ENCODE data around the gene PDF. TPM values are rescaled to one million over a fixed set of nuclear protein-coding genes. Genes with fewer than 3 reads are reported as not detected.

PDF gene
- total RNA-seq, 1 experiment from 2014 or later: 23.1 TPM

DNA sequence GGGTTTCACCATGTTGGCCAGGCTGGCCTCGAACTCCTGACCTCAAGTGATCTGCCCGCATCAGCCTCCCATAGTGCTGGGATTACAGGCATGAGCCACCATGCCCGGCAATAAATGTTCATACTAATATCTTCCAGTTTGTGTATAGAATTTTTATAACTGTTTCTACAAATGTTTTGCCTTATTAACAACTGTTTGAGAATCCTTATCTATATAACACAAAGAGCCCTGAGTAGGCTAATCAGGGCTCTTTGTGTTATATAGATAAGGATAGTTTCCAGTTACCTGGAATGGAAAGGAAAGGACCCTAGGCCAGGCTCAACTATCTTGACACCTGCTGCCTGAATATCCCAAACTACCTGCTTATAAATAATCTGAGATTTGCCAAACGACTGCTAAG, 38.5 kb upstream of the PDF start:
- ATAC-seq (no peak), DNase-seq (ENCODE audit: low read depth, low spot score) (no peak)
- BruUV-seq (replicated peaks): no TSS peak
- no peaks in the 10 kb centered on the region for H3K4me1 ChIP-seq (ENCODE audit: control insufficient read depth, insufficient read depth, low read length)
- ChIA-PET CTCF (no interaction called here), POLR2A (no interaction called here)
- H3K27ac ChIP-seq (ENCODE audit: low read length): no peak overlapping the region
- no peak for TF ChIP-seq TCF7L2 (IDR thresholded peaks at IDR 0.05; ENCODE audit: low read depth, low read length)
- intact Hi-C loops (cut with micrococcal nuclease; ENCODE audit: unreplicated experiment): no loop called here
- in situ Hi-C loops (cut with HindIII; ENCODE audit: low pct_unique_long_range_greater_than_20kb, low sequenced_read_pairs): no loop called here
- H3K36me3 ChIP-seq (ENCODE audit: control insufficient read depth, insufficient read depth, low read length): peaks cover 9% of the 10 kb centered on the region
- no peaks in the 10 kb centered on the region for H3K9me3 ChIP-seq (ENCODE audit: control insufficient read depth, insufficient read depth, low read depth, low read length)
- H3K27me3 ChIP-seq (ENCODE audit: control insufficient read depth, insufficient read depth, low read length): no peaks in the 10 kb centered on the region
- no peak overlapping the region for H3K4me3 ChIP-seq (ENCODE audit: low read depth in 2 of 2, low read length in 2 of 2)

GRCh38 chr16:69367980-69368379, 37.6 kb upstream of the PDF start:
- intact Hi-C loops (cut with micrococcal nuclease; ENCODE audit: unreplicated experiment): no loop called here
- ATAC-seq (no peak), DNase-seq (ENCODE audit: low read depth, low spot score) (no peak)
- no peak for TF ChIP-seq REST (IDR thresholded peaks at IDR 0.05; ENCODE audit: insufficient read depth in 1 of 2, low read depth in 2 of 2, low read length in 1 of 2)
- no peak for TF ChIP-seq TCF7L2 (IDR thresholded peaks at IDR 0.05; ENCODE audit: low read depth, low read length)
- TF ChIP-seq POLR2AphosphoS5 (IDR thresholded peaks at IDR 0.05; ENCODE audit: low read depth, low read length): no peak
- no peak for TF ChIP-seq CTCF (IDR thresholded peaks at IDR 0.05)
- TF ChIP-seq SIN3A (IDR thresholded peaks at IDR 0.05; ENCODE audit: borderline replicate concordance, insufficient read depth, low read depth, low read length): no peak
- in situ Hi-C loops (cut with HindIII; ENCODE audit: low pct_unique_long_range_greater_than_20kb, low sequenced_read_pairs): no loop called here
- H3K27me3 ChIP-seq (ENCODE audit: control insufficient read depth, insufficient read depth, low read length): no peaks in the 10 kb centered on the region
- peaks cover 9% of the 10 kb centered on the region for H3K36me3 ChIP-seq (ENCODE audit: control insufficient read depth, insufficient read depth, low read length)
- no peak overlapping the region for H3K4me3 ChIP-seq (ENCODE audit: low read depth in 2 of 2, low read length in 2 of 2)
- no peaks in the 10 kb centered on the region for H3K9me3 ChIP-seq (ENCODE audit: control insufficient read depth, insufficient read depth, low read depth, low read length)
- BruUV-seq (replicated peaks): no TSS peak
- no peak overlapping the region for H3K27ac ChIP-seq (ENCODE audit: low read length)
- no peaks in the 10 kb centered on the region for H3K4me1 ChIP-seq (ENCODE audit: control insufficient read depth, insufficient read depth, low read length)
- ChIA-PET POLR2A (no interaction called here), CTCF (no interaction called here)

DNA sequence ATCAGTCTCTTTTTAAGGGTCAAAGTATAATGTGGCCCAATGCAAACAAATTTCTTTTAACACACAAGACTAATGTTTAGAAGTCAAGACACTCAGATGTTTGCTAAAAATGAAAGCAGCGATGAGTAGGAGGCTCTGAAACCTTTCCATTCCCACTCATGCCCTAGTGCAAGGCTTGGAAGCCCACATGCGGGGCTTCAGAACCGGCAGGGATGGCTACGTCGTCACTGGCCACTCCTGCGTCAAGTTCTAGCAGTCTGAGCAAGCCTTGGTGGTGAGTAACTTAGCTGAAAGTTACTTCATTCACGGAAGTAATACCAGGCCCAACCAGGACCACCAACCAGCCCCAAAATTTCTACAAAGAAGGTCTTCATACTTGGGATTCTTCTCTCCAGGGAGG, 36.0 kb upstream of the PDF start:
- Histone ChIP-seq H3K4me1 (ENCODE audit: control insufficient read depth, insufficient read depth, low read length) (no peaks in the 10 kb centered on the region), H3K27ac (ENCODE audit: low read length) (no peak overlapping the region), H3K4me3 (ENCODE audit: low read depth in 2 of 2, low read length in 2 of 2) (no peak overlapping the region), H3K27me3 (ENCODE audit: control insufficient read depth, insufficient read depth, low read length) (no peaks in the 10 kb centered on the region), H3K9me3 (ENCODE audit: control insufficient read depth, insufficient read depth, low read depth, low read length) (no peaks in the 10 kb centered on the region), H3K36me3 (ENCODE audit: control insufficient read depth, insufficient read depth, low read length) (peaks cover 7% of the 10 kb centered on the region)
- ChIA-PET POLR2A (no interaction called here), CTCF (no interaction called here)
- intact Hi-C loops (cut with micrococcal nuclease; ENCODE audit: unreplicated experiment): no loop called here
- TF ChIP-seq POLR2AphosphoS5 (IDR thresholded peaks at IDR 0.05; ENCODE audit: low read depth, low read length) (no peak), SIN3A (IDR thresholded peaks at IDR 0.05; ENCODE audit: borderline replicate concordance, insufficient read depth, low read depth, low read length) (no peak), REST (IDR thresholded peaks at IDR 0.05; ENCODE audit: insufficient read depth in 1 of 2, low read depth in 2 of 2, low read length in 1 of 2) (no peak), TCF7L2 (IDR thresholded peaks at IDR 0.05; ENCODE audit: low read depth, low read length) (no peak), CTCF (IDR thresholded peaks at IDR 0.05) (no peak)
- no TSS peak for BruUV-seq (replicated peaks)
- in situ Hi-C loops (cut with HindIII; ENCODE audit: low pct_unique_long_range_greater_than_20kb, low sequenced_read_pairs): no loop called here
- ATAC-seq (no peak), DNase-seq (ENCODE audit: low read depth, low spot score) (no peak)

Data from Panc1 (cell line).